HG03432 (cell line): ENCODE measurements around the gene DYRK3.
"Not testable (repeated sequence)": the region's sequence is repeated elsewhere in the genome, so short reads cannot be mapped to it uniquely, and the experiment has no call there.

Source experiments
- ATAC-seq: cut with Tn5 transposase; IDR thresholded peaks from one replicate; pipeline ENCODE4 v1.9.1; 2021; ENCODE audit warnings: mild to moderate bottlenecking, moderate library complexity; ENCODE audit not compliant: unreplicated experiment

The DYRK3 gene

GRCh38 chr1:206628916-206629315, 6.4 kb upstream of the DYRK3 start:
- no peak for ATAC-seq

GRCh38 chr1:206631085-206631509, 4.2 kb upstream of the DYRK3 start:
- no peak for ATAC-seq

- no peak for ATAC-seq
These were observed 1.6 kb upstream of the DYRK3 start for GRCh38 chr1:206633708-206634121.

GRCh38 chr1:206634365-206635079, 814 bp upstream of the DYRK3 start:
- ATAC-seq: no peak

GRCh38 chr1:206635978-206636345, 626 bp downstream of the DYRK3 start:
- ATAC-seq: peak; percentile 3

- ATAC-seq: no peak
These were observed 1.3 kb downstream of the DYRK3 start for GRCh38 chr1:206636671-206637070.

- ATAC-seq: no peak
These were observed 2.3 kb downstream of the DYRK3 start for GRCh38 chr1:206637605-206638004.

- not testable (repeated sequence) for ATAC-seq
These were observed 6.7 kb downstream of the DYRK3 start for GRCh38 chr1:206642074-206642473.

- ATAC-seq: no peak
These were observed 7.9 kb downstream of the DYRK3 start for GRCh38 chr1:206643118-206643698.

- ATAC-seq: no peak
These were observed 11.2 kb downstream of the DYRK3 start for GRCh38 chr1:206646504-206646903.

GRCh38 chr1:206647224-206647623, 11.9 kb downstream of the DYRK3 start:
- no peak for ATAC-seq

- no peak for ATAC-seq
These were observed 14.1 kb downstream of the DYRK3 start for GRCh38 chr1:206649261-206649921.

- ATAC-seq: no peak
These were observed 15.7 kb downstream of the DYRK3 start for GRCh38 chr1:206651014-206651413.

GRCh38 chr1:206651958-206652890, 16.9 kb downstream of the DYRK3 start:
- ATAC-seq: no peak

GRCh38 chr1:206653715-206654459, 18.6 kb downstream of the DYRK3 start:
- ATAC-seq: no peak

- no peak for ATAC-seq
These were observed 19.5 kb downstream of the DYRK3 start for GRCh38 chr1:206654828-206655227.

- no peak for ATAC-seq
These were observed 20.1 kb downstream of the DYRK3 start for GRCh38 chr1:206655471-206655882.

- no peak for ATAC-seq
These were observed 21.6 kb downstream of the DYRK3 start for GRCh38 chr1:206656936-206657335.

GRCh38 chr1:206657751-206658150, 22.4 kb downstream of the DYRK3 start:
- no peak for ATAC-seq

- peak; percentile 63 for ATAC-seq
These were observed 23.1 kb downstream of the DYRK3 start for GRCh38 chr1:206658264-206658980.
